ENCODE measurements around the gene MTUS2.

MTUS2 gene

DNA sequence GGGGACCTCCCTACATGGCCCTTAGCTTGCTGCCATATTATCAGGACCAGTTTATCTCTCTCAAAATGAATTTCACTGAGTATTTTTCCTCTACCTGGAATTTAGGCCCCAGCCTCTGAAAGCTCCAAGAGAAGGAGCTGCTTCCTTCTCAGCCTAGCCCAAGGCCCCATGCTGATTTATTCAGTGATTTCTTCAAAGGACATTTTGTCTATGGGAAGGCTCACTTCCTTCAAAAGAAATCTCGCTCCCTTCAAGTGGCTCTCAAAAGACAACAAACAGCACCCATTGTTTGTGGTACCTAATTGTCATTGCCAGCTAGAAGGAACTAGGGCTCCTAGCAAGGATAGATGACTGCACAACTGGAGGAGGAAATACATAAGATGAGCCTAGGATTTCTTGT lies 602.9 kb downstream of the MTUS2 start:
- no peak for DNase-seq

GRCh38 chr13:29427937-29428309 lies 607.8 kb downstream of the MTUS2 start:
- no peak for DNase-seq

- DNase-seq: no peak
Observed at GRCh38 chr13:29428310-29429181, 608.4 kb downstream of the MTUS2 start.

DNA sequence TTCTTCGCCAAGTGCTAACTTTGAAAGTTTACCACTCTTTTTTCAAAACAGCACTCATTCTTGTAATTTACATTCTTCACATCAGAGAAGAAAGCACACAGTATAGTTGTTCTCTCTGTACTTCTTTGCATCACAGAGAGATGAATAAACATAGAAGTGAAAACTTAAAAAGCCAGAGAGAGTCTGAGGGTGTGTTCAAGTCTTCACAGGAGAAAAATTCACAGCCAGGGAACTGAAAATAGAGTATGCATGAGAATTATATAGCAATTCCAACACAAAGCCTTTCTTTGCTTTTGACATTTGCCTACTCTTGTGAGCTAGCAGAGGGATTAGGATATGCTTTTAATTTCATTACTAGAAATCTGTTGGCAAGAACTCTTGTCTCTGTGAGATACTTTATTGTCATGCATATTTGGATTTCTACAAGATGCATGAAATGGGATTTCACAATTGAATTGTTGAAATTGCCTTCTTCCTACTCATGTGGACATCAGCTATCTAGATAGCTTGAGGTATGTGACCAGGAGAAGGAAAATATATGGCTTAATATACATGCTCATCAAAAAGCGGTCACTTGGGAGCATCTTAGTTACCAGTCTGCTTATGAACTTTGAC lies 609.3 kb downstream of the MTUS2 start:
- no peak for DNase-seq

DNA sequence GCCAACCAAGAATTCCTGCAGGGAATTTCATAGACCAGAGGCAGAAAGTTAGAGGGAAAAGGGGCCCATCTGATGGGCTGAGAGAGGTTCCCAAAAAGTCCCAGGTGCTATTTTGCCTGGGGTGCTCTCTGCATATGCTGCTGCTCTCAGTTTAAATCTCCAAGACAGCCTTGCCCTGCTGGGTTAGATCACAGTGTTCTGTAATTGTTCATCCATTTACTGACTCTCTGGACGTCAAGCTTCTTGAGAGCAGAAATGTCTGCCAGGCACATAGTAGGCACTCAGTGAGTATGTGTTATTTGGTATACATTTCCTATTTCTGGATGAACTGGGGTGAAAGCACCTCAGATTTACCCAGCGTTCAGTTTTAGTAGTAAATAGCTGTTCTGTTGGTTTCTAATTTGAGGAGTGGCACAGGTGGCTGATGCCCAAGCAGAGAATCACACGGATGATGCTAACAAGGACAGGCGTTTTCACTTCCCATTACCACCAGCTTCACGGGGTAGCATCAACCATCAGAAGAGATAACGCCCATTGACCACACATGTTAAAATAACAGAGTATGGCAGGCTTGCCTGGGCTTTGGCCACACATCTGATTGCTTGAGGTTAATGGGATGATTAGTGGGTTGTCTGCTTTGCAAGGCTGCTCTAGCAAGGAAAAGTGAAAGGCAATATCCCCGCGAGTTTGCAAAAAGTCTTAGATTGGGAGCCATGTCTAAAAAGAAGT lies 614.2 kb downstream of the MTUS2 start:
- no peak for DNase-seq

- DNase-seq: no peak
Observed at GRCh38 chr13:29435125-29435911, 615.2 kb downstream of the MTUS2 start.

DNA sequence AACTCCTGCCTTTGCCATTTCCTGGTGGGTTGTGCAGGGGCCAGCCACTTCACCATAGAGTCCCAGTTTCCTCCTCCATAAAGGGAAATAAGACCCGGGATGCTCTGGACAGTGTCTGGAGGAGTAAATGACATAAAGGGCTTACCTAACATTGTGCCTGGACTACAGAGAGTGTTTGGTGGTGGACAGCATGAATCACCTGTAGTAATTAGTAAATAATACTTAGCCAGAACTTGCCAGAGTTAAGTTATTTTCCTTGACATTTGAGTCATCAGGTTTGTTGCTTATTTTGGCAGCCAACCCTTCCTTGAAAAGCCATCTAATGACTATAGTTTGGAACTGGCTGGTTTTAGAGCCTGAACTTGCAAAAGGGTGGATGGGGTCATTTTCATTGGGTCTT lies 616.2 kb downstream of the MTUS2 start:
- DNase-seq: no peak

DNA sequence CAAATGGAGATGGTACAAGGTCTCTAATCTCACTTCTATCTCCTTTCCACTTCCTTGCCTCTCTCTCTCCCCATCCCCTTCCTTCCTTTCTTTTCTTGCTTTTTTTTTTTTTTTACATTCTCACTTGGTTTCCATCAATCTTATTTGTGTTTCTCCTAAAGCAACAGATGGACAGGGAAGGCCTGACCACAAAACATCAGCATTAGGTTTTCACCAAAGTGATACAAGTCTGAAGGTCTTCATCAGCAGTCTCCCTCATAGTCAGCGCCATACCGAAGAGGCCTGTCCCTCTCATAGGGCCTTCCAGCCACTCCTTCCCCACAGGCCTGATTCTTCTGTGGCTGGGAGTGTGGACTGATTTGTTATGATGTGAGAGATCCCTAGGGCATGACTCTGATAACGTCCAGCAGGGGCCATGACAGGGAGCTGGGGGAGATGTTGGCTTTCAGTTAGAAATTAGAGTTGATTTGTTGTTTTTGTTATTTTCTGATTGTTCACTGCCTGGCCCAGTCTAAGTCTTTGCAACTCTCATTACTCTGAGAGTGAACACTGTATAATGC lies 616.7 kb downstream of the MTUS2 start:
- DNase-seq: no peak

GRCh38 chr13:29438769-29439168 lies 618.6 kb downstream of the MTUS2 start:
- no peak for DNase-seq

- DNase-seq: no peak
Observed at GRCh38 chr13:29439601-29440388, 619.7 kb downstream of the MTUS2 start.

GRCh38 chr13:29441306-29441705 lies 621.2 kb downstream of the MTUS2 start:
- DNase-seq: no peak

DNA sequence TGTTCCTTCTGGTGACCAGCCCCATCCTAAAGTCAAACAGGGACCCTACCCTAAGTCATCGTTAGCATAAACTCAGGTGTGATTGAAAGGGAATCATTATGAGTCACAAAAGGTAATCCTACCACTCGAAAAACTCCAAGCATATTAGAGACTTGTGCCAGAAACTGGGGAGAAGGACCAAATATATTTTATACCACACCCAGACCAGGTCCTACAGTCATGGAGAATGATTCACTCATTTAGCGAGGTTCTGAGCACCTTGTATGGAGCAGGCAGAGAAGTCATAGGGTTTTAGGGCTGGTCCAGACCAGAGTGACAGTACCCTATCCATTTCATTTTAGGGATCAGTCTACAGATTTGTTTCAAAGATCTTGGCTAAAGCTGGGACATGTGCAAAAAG lies 625.9 kb downstream of the MTUS2 start:
- DNase-seq: no peak

- DNase-seq: no peak
Observed at GRCh38 chr13:29448174-29448573, 628.0 kb downstream of the MTUS2 start.

DNA sequence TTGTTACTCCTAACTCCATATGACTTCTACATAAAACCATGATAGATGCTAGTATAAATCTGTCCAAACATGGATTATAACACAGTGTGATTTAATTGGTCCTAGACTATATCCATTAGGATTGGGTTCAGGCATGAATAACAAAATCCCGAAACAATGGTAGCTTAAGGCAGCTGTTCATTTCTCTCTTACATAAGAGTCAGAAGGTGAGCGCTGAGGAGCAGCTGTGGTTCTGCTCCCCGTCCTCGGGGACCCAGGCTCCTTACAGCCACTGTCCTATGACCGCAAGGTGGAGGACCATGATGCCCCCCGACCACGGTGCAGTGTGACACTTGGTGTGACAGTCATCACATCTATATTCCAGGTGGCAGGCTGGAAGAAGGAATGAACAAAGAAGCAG lies 629.6 kb downstream of the MTUS2 start:
- no peak for DNase-seq

GRCh38 chr13:29451976-29452375 lies 631.8 kb downstream of the MTUS2 start:
- no peak for DNase-seq

GRCh38 chr13:29452773-29453616 lies 632.9 kb downstream of the MTUS2 start:
- no peak for DNase-seq

DNA sequence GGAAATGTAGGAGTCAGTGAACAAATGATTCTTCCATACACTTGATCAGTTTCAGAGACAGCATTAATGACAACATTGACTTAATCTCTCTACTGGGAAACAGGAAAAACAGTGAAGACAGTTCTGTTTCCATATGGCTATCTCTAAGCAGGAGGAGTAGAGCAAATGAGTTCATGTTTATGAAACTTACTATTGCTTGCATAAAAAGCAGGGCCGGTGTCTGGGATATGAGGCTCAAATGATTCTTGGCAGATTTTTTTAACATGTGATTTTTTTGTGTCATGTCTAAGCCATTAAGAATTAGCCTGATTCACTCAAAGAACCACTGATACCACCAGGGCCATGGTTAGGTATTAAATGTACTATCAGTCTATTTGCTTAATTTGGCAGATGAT lies 633.5 kb downstream of the MTUS2 start:
- DNase-seq: no peak

- no peak for DNase-seq
Observed at GRCh38 chr13:29454931-29455481, 634.9 kb downstream of the MTUS2 start.

GRCh38 chr13:29456419-29456818 lies 636.3 kb downstream of the MTUS2 start:
- no peak for DNase-seq

DNA sequence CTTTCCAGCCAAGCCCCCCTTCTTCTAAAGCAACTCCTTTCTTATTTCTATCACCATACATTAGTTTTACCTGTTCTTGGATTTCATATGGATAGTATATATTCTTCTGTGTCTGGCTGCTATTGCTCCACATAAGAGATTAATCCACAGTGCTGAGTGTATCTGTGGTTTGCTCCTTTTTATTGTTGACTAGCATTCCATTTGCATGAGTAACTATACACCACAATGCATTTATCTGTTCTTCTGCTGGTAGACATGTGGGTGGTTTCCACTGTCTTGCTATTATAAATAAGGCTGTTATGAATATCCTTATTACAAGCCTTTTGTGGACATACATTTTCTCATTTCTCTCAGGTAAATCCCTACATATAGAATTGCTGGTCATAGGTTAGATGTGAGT lies 637.2 kb downstream of the MTUS2 start:
- DNase-seq: no peak

- DNase-seq: no peak
Observed at GRCh38 chr13:29458419-29458818, 638.3 kb downstream of the MTUS2 start.

Measured in NCI-H2081 treated with DMSO at 0.1 percent for 48 hours (cell line).